GM23338 (cell line): ENCODE measurements around the gene TMED7. TPM values are rescaled to one million over a fixed set of nuclear protein-coding genes. Genes with fewer than 3 reads are reported as not detected.

Source experiments
- ATAC-seq: fragments of 200-7000 bp; cut with Tn5 transposase; 3 replicates; pipeline ENCODE4 v1.9.1; 2020
- DNase-seq: peaks from one replicate; pipeline ENCODE4 v3.0.0-alpha.2; 2015; ENCODE audit warnings: low spot score
- H2AFZ ChIP-seq: fragments of 200-600 bp; sonication (generic); 2 replicates; pipeline ENCODE4 v1.8.0; 2016; ENCODE audit warnings: antibody characterized with exemption, mild to moderate bottlenecking, moderate library complexity
- H3F3A ChIP-seq: fragments of 200-600 bp; sonication (generic); replicated peaks from 2 replicates; pipeline ENCODE4 v1.8.0; 2017; ENCODE audit warnings: antibody characterized with exemption, mixed run types, low read depth
- H3K27ac ChIP-seq: fragments of 200-600 bp; sonication (generic); 2 replicates; pipeline ENCODE4 v1.6.1; 2016; ENCODE audit warnings: low read depth
- H3K27me3 ChIP-seq: fragments of 200-600 bp; sonication (generic); 2 replicates; pipeline ENCODE4 v1.8.0; 2016; ENCODE audit warnings: mild to moderate bottlenecking, mixed run types, moderate library complexity; ENCODE audit not compliant: insufficient read depth
- H3K36me3 ChIP-seq: fragments of 200-600 bp; sonication (generic); 2 replicates; pipeline ENCODE4 v1.8.0; 2016; ENCODE audit warnings: mild to moderate bottlenecking; ENCODE audit not compliant: insufficient read depth
- H3K4me1 ChIP-seq: fragments of 200-600 bp; sonication (generic); 2 replicates; pipeline ENCODE4 v1.8.0; 2016; ENCODE audit warnings: mild to moderate bottlenecking, moderate library complexity; ENCODE audit not compliant: insufficient read depth
- H3K4me2 ChIP-seq: fragments of 200-600 bp; sonication (generic); 2 replicates; pipeline ENCODE4 v1.7.1; 2017; ENCODE audit warnings: mixed run types
- H3K4me3 ChIP-seq: fragments of 200-600 bp; sonication (generic); 2 replicates; pipeline ENCODE4 v1.6.1; 2016; ENCODE audit warnings: mixed run types
- H3K79me2 ChIP-seq: fragments of 200-600 bp; sonication (generic); replicated peaks from 2 replicates; pipeline ENCODE4 v1.8.0; 2017; ENCODE audit warnings: mild to moderate bottlenecking; ENCODE audit not compliant: insufficient read depth
- H3K9me2 ChIP-seq: fragments of 200-600 bp; sonication (generic); 2 replicates; pipeline ENCODE4 v1.8.0; 2017; ENCODE audit not compliant: insufficient read depth
- H4K20me1 ChIP-seq: fragments of 200-600 bp; sonication (generic); replicated peaks from 2 replicates; pipeline ENCODE4 v1.8.0; 2017; ENCODE audit warnings: mild to moderate bottlenecking; ENCODE audit not compliant: insufficient read depth
- H3K27ac Mint-ChIP-seq: 2 replicates; pipeline ENCODE4 v1.8.0; 2020; ENCODE audit warnings: inconsistent platforms, mild to moderate bottlenecking, moderate library complexity, mixed read lengths
- H3K27me3 Mint-ChIP-seq: 3 replicates; pipeline ENCODE4 v1.8.0; 2022; ENCODE audit warnings: low read depth, mild to moderate bottlenecking, moderate library complexity, mixed read lengths, inconsistent platforms; ENCODE audit not compliant: insufficient read depth, poor library complexity
- H3K36me3 Mint-ChIP-seq: 3 replicates; pipeline ENCODE4 v1.8.0; 2021; ENCODE audit warnings: low read depth, mild to moderate bottlenecking, inconsistent platforms, moderate library complexity, mixed read lengths
- H3K4me1 Mint-ChIP-seq: 3 replicates; pipeline ENCODE4 v1.8.0; 2020; ENCODE audit warnings: mild to moderate bottlenecking, inconsistent platforms, mixed read lengths
- H3K4me3 Mint-ChIP-seq: 3 replicates; pipeline ENCODE4 v1.8.0; 2021; ENCODE audit warnings: moderate library complexity, mild to moderate bottlenecking, inconsistent platforms, mixed read lengths
- H3K9me3 Mint-ChIP-seq: 3 replicates; pipeline ENCODE4 v1.8.0; 2020; ENCODE audit warnings: moderate library complexity, mild to moderate bottlenecking, inconsistent platforms, mixed read lengths
- EZH2 ChIP-seq: fragments of 200-600 bp; sonication (generic); IDR thresholded peaks from one replicate; pipeline ENCODE4 v1.8.0; 2017; ENCODE audit warnings: antibody characterized with exemption, mild to moderate bottlenecking, low read depth; ENCODE audit not compliant: unreplicated experiment
- POLR2AphosphoS5 ChIP-seq: IDR thresholded peaks from 2 replicates; pipeline ENCODE4 v1.6.1; 2016; ENCODE audit warnings: antibody characterized with exemption, low read depth
- STAT1 ChIP-seq: IDR thresholded peaks from one replicate; pipeline ENCODE4 v1.6.1; 2016; ENCODE audit warnings: antibody characterized with exemption; ENCODE audit not compliant: unreplicated experiment
- ZNF114 ChIP-seq: fragments of 250-450 bp; sonication (Bioruptor Pico); IDR thresholded peaks from 2 replicates; pipeline ENCODE4 v1.5.0; 2020; ENCODE audit warnings: mild to moderate bottlenecking, moderate library complexity
- ZNF331 ChIP-seq: fragments of 250-450 bp; sonication (Bioruptor Pico); IDR thresholded peaks from 2 replicates; pipeline ENCODE4 v1.5.0; 2020; ENCODE audit warnings: low read depth, mild to moderate bottlenecking, moderate library complexity
- polyA plus RNA-seq: library from polyadenylated mRNA; unstranded; fragments of >200 nt; fragmentation: Nextera tagmentation; extraction: Ambion mirVana; gene quantifications from 2 replicates; pipeline ENCODE4 v1.2.1, GENCODE V29; 2016
- total RNA-seq: library from RNA; depleted of rRNA; stranded (reverse); fragments of >200 nt; shearing (Covaris generic); gene quantifications from 2 replicates; pipeline ENCODE4 v1.2.3, GENCODE V29; 2014
- TF ChIP-seq, protein P1 (sequence below): fragments of 250-450 bp; sonication (Bioruptor Pico); IDR thresholded peaks from 2 replicates; pipeline ENCODE4 v1.5.0; 2020; ENCODE audit warnings: mild to moderate bottlenecking, moderate library complexity
- TF ChIP-seq, protein P2 (sequence below): IDR thresholded peaks from 2 replicates; pipeline ENCODE4 v1.6.1; 2016; ENCODE audit warnings: antibody characterized with exemption

The TMED7 gene
- total and polyA plus RNA-seq, 2 experiments from 2014 or later: 30.2 to 158 TPM

DNA sequence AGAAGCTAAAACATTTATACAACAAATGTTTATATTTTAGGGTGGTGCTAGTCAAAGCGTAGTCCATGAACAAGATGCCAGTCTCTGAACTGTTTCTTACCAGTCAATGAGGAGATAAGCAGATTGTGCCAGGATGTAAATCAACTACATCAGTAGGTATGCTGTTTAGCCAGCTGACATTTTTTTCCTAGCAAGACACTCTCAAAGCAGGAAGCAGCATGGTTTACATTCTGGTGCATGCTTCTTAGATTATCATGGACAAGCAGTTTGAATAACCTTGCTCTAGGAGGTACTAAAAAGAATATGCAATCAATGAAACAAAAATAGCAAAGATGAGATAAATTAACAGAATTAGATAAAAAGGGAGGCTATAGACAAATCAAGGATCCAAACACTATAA is 40.6 kb downstream of the TMED7 start (continued):
- no peak for TF ChIP-seq EZH2
- TF ChIP-seq, protein P1, sequence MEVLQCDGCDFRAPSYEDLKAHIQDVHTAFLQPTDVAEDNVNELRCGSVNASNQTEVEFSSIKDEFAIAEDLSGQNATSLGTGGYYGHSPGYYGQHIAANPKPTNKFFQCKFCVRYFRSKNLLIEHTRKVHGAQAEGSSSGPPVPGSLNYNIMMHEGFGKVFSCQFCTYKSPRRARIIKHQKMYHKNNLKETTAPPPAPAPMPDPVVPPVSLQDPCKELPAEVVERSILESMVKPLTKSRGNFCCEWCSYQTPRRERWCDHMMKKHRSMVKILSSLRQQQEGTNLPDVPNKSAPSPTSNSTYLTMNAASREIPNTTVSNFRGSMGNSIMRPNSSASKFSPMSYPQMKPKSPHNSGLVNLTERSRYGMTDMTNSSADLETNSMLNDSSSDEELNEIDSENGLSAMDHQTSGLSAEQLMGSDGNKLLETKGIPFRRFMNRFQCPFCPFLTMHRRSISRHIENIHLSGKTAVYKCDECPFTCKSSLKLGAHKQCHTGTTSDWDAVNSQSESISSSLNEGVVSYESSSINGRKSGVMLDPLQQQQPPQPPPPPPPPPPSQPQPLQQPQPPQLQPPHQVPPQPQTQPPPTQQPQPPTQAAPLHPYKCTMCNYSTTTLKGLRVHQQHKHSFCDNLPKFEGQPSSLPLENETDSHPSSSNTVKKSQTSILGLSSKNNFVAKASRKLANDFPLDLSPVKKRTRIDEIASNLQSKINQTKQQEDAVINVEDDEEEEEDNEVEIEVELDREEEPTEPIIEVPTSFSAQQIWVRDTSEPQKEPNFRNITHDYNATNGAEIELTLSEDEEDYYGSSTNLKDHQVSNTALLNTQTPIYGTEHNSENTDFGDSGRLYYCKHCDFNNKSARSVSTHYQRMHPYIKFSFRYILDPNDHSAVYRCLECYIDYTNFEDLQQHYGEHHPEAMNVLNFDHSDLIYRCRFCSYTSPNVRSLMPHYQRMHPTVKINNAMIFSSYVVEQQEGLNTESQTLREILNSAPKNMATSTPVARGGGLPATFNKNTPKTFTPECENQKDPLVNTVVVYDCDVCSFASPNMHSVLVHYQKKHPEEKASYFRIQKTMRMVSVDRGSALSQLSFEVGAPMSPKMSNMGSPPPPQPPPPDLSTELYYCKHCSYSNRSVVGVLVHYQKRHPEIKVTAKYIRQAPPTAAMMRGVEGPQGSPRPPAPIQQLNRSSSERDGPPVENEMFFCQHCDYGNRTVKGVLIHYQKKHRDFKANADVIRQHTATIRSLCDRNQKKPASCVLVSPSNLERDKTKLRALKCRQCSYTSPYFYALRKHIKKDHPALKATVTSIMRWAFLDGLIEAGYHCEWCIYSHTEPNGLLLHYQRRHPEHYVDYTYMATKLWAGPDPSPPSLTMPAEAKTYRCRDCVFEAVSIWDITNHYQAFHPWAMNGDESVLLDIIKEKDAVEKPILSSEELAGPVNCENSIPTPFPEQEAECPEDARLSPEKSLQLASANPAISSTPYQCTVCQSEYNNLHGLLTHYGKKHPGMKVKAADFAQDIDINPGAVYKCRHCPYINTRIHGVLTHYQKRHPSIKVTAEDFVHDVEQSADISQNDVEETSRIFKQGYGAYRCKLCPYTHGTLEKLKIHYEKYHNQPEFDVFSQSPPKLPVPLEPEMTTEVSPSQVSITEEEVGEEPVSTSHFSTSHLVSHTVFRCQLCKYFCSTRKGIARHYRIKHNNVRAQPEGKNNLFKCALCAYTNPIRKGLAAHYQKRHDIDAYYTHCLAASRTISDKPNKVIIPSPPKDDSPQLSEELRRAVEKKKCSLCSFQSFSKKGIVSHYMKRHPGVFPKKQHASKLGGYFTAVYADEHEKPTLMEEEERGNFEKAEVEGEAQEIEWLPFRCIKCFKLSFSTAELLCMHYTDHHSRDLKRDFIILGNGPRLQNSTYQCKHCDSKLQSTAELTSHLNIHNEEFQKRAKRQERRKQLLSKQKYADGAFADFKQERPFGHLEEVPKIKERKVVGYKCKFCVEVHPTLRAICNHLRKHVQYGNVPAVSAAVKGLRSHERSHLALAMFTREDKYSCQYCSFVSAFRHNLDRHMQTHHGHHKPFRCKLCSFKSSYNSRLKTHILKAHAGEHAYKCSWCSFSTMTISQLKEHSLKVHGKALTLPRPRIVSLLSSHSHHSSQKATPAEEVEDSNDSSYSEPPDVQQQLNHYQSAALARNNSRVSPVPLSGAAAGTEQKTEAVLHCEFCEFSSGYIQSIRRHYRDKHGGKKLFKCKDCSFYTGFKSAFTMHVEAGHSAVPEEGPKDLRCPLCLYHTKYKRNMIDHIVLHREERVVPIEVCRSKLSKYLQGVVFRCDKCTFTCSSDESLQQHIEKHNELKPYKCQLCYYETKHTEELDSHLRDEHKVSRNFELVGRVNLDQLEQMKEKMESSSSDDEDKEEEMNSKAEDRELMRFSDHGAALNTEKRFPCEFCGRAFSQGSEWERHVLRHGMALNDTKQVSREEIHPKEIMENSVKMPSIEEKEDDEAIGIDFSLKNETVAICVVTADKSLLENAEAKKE: no peak
- TF ChIP-seq, protein P2, sequence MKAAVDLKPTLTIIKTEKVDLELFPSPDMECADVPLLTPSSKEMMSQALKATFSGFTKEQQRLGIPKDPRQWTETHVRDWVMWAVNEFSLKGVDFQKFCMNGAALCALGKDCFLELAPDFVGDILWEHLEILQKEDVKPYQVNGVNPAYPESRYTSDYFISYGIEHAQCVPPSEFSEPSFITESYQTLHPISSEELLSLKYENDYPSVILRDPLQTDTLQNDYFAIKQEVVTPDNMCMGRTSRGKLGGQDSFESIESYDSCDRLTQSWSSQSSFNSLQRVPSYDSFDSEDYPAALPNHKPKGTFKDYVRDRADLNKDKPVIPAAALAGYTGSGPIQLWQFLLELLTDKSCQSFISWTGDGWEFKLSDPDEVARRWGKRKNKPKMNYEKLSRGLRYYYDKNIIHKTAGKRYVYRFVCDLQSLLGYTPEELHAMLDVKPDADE: no peak
- TF ChIP-seq POLR2AphosphoS5: no peak
- TF ChIP-seq ZNF331 (CRISPR knock-in tag): no peak

DNA sequence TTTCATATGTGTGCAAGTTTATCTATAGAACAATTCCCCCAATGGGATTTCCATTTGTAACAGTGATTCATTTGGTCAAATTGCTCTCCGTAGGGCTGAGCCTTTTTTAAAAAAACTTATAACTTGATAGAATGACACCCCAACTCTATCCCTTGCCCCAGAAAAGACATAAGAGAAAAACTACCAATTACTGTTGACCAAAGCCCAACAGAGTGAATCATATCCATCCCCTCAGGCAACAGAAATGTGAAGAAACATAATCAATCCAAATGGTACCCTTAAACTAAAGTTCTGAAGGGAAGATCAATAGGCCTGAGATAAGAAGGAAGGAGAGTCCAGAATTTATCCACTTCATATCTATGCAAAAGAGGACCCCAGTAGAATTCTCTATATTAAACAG is 41.3 kb downstream of the TMED7 start:
- 0 out of 2 replicates have a peak, but pooled peaks cover 2% of the 10 kb centered on the region for H4K20me1 ChIP-seq
- no peak overlapping the region for H3K4me2 ChIP-seq
- H3K4me3 ChIP-seq: no peak overlapping the region
- no peaks in the 10 kb centered on the region for H3K27me3 ChIP-seq
- no peaks in the 10 kb centered on the region for H3K9me2 ChIP-seq
- H3K79me2 ChIP-seq: no peaks in the 10 kb centered on the region
- Mint-ChIP-seq H3K4me3 (no peak overlapping the region), H3K27me3 (no peaks in the 10 kb centered on the region), H3K27ac (no peak overlapping the region), H3K9me3 (no peaks in the 10 kb centered on the region), H3K36me3 (no peaks in the 10 kb centered on the region), H3K4me1 (peaks cover 5% of the 10 kb centered on the region; the same call in 1 of the 3 replicates)
- ATAC-seq (no peak), DNase-seq (no peak)
- no peaks in the 10 kb centered on the region for H3K36me3 ChIP-seq
- no peak overlapping the region for H2AFZ ChIP-seq
- no peak overlapping the region for H3K27ac ChIP-seq
- TF ChIP-seq, protein P1: no peak
- TF ChIP-seq STAT1 (no peak), EZH2 (no peak), ZNF331 (CRISPR knock-in tag) (no peak), ZNF114 (CRISPR knock-in tag) (no peak)
- TF ChIP-seq, protein P2: no peak
- no peaks in the 10 kb centered on the region for H3F3A ChIP-seq
- no peaks in the 10 kb centered on the region for H3K4me1 ChIP-seq
